Vagina (tissue), 2 donors: ENCODE data around the gene DUSP16. TPM values are rescaled to one million over a fixed set of nuclear protein-coding genes. Genes with fewer than 3 reads are reported as not detected.

Experiments
- DNase-seq, 2 donors: peaks; one replicate each; pipeline ENCODE4 v3.0.0-alpha.2; 2017; ENCODE audit errors: extremely low spot score in 2 of 2
- H3K27ac ChIP-seq: fragments of 200-600 bp; sonication (generic); one replicate; pipeline ENCODE4 v1.5.1; 2019
- H3K27me3 ChIP-seq: fragments of 200-600 bp; sonication (generic); one replicate; pipeline ENCODE4 v1.5.1; 2019
- H3K36me3 ChIP-seq, 2 donors: fragments of 200-600 bp; sonication (generic); one replicate each; pipeline ENCODE4 v1.5.1; 2017 to 2019
- H3K4me1 ChIP-seq: fragments of 200-600 bp; sonication (generic); one replicate; pipeline ENCODE4 v1.5.1; 2019
- H3K4me3 ChIP-seq, 2 donors: fragments of 200-600 bp; sonication (generic); 1 replicate in 1 of 2; 2 replicates in 1 of 2; pipeline ENCODE4 v1.5.1; 2016 to 2019
- H3K9me3 ChIP-seq: fragments of 200-600 bp; sonication (generic); one replicate; pipeline ENCODE4 v1.5.1; 2019
- CTCF ChIP-seq, 3 experiments: fragments of 450-650 bp in 2 of 3; fragments of 200-600 bp in 1 of 3; sonication (generic) in 1 of 3; IDR thresholded peaks; one replicate each; pipeline ENCODE4 v1.5.1; 2017 to 2019; ENCODE audit warnings: antibody characterized with exemption in 3 of 3, mild to moderate bottlenecking in 2 of 3, moderate library complexity in 2 of 3
- POLR2A ChIP-seq, 2 donors: fragments of 450-650 bp; IDR thresholded peaks; one replicate each; pipeline ENCODE4 v1.6.1; 2017; ENCODE audit warnings: antibody characterized with exemption in 2 of 2, mild to moderate bottlenecking in 2 of 2, moderate library complexity in 2 of 2
- POLR2AphosphoS5 ChIP-seq, 2 donors: sonication (generic); formaldehyde crosslinking; IDR thresholded peaks; one replicate each; pipeline ENCODE4 v1.9.0; 2017; ENCODE audit warnings: antibody characterized with exemption in 2 of 2, mild to moderate bottlenecking in 2 of 2, low read depth in 1 of 2; ENCODE audit not compliant: insufficient read depth in 1 of 2
- intact Hi-C: fragments of 100-400 bp; cut with DNase I; formaldehyde crosslinking; loops from one replicate; pipeline ENCODE4 v1.15.1; 2023
- total RNA-seq: library from RNA; depleted of rRNA; stranded (reverse); fragments of >200 nt; gene quantifications from one replicate; pipeline ENCODE4 v1.2.3, GENCODE V29; 2016

The DUSP16 gene
- total RNA-seq, 1 donor from 2014 or later = 30.9 TPM

GRCh38 chr12:12546314-12546772 is 16.3 kb downstream of the DUSP16 start:
- TF ChIP-seq POLR2A (IDR thresholded peaks at IDR 0.05) (no peak), CTCF (IDR thresholded peaks at IDR 0.05) (no peak), POLR2AphosphoS5 (IDR thresholded peaks at IDR 0.05; ENCODE audit: insufficient read depth in 1 of 2, low read depth in 1 of 2) (no peak)
- Histone ChIP-seq H3K4me3 (no peak overlapping the region), H3K27ac (no peak overlapping the region), H3K27me3 (no peaks in the 10 kb centered on the region), H3K4me1 (peaks cover 8% of the 10 kb centered on the region), H3K36me3 (no peaks in the 10 kb centered on the region), H3K9me3 (no peaks in the 10 kb centered on the region)
- DNase-seq = no peak
- intact Hi-C loops = no loop called here

- no peak for DNase-seq
- H3K4me3 ChIP-seq = no peak overlapping the region
- no peak overlapping the region for H3K27ac ChIP-seq
- peaks cover 11% of the 10 kb centered on the region for H3K4me1 ChIP-seq
- no peaks in the 10 kb centered on the region for H3K27me3 ChIP-seq
- TF ChIP-seq POLR2AphosphoS5 (IDR thresholded peaks at IDR 0.05; ENCODE audit: insufficient read depth in 1 of 2, low read depth in 1 of 2) (no peak), CTCF (IDR thresholded peaks at IDR 0.05) (no peak), POLR2A (IDR thresholded peaks at IDR 0.05) (no peak)
- intact Hi-C loops = no loop called here
- no peaks in the 10 kb centered on the region for H3K36me3 ChIP-seq
- no peaks in the 10 kb centered on the region for H3K9me3 ChIP-seq
These were observed 18.7 kb downstream of the DUSP16 start for GRCh38 chr12:12543959-12544358.

GRCh38 chr12:12542964-12543363 is 19.7 kb downstream of the DUSP16 start:
- intact Hi-C loops = no loop called here
- no peaks in the 10 kb centered on the region for H3K36me3 ChIP-seq
- TF ChIP-seq POLR2A (IDR thresholded peaks at IDR 0.05) (no peak), CTCF (IDR thresholded peaks at IDR 0.05) (no peak), POLR2AphosphoS5 (IDR thresholded peaks at IDR 0.05; ENCODE audit: insufficient read depth in 1 of 2, low read depth in 1 of 2) (no peak)
- H3K4me3 ChIP-seq = no peak overlapping the region
- no peak for DNase-seq
- H3K27ac ChIP-seq = no peak overlapping the region
- no peaks in the 10 kb centered on the region for H3K27me3 ChIP-seq
- H3K9me3 ChIP-seq = no peaks in the 10 kb centered on the region
- H3K4me1 ChIP-seq = peaks cover 18% of the 10 kb centered on the region

GRCh38 chr12:12542286-12542685 is 20.4 kb downstream of the DUSP16 start:
- intact Hi-C loops = no loop called here
- no peaks in the 10 kb centered on the region for H3K27me3 ChIP-seq
- peaks cover 18% of the 10 kb centered on the region for H3K4me1 ChIP-seq
- H3K36me3 ChIP-seq = no peaks in the 10 kb centered on the region
- DNase-seq = no peak
- H3K9me3 ChIP-seq = no peaks in the 10 kb centered on the region
- H3K27ac ChIP-seq = no peak overlapping the region
- no peak for TF ChIP-seq POLR2A (IDR thresholded peaks at IDR 0.05)
- TF ChIP-seq POLR2AphosphoS5 (IDR thresholded peaks at IDR 0.05; ENCODE audit: insufficient read depth in 1 of 2, low read depth in 1 of 2) = no peak
- no peak for TF ChIP-seq CTCF (IDR thresholded peaks at IDR 0.05)
- H3K4me3 ChIP-seq = no peak overlapping the region

- TF ChIP-seq POLR2A (IDR thresholded peaks at IDR 0.05) (no peak), CTCF (IDR thresholded peaks at IDR 0.05) (no peak), POLR2AphosphoS5 (IDR thresholded peaks at IDR 0.05; ENCODE audit: insufficient read depth in 1 of 2, low read depth in 1 of 2) (no peak)
- intact Hi-C loops = no loop called here
- Histone ChIP-seq H3K27ac (no peak overlapping the region), H3K27me3 (no peaks in the 10 kb centered on the region), H3K4me3 (no peak overlapping the region), H3K4me1 (peaks cover 18% of the 10 kb centered on the region), H3K36me3 (no peaks in the 10 kb centered on the region), H3K9me3 (no peaks in the 10 kb centered on the region)
- DNase-seq = no peak
These were observed 20.9 kb downstream of the DUSP16 start for GRCh38 chr12:12541782-12542181.
